HepG2 (cell line): Measurements from ENCODE around the gene DHRS4L2. TPM values are rescaled to one million over a fixed set of nuclear protein-coding genes. Genes with fewer than 3 reads are reported as not detected.
"Not testable (repeated sequence)": the region's sequence is repeated elsewhere in the genome, so short reads cannot be mapped to it uniquely, and the experiment has no call there.

Source experiments
- ATAC-seq: fragments of 200-7000 bp; cut with Tn5 transposase; 3 replicates; pipeline ENCODE4 v1.9.1; 2020; ENCODE audit warnings: mild to moderate bottlenecking, moderate library complexity
- Bru-seq: library from RNA; stranded (reverse); fragments of 400-500 nt; gene quantifications from one replicate; lab custom pipeline; 2021; lab: Mats Ljungman, UMichigan
- BruChase-seq, 2 experiments: library from RNA; stranded (reverse); fragments of 400-500 nt; gene quantifications; one replicate each; lab custom pipeline; 2021; lab: Mats Ljungman, UMichigan
- BruUV-seq: library from RNA; stranded (reverse); fragments of 400-500 nt; replicated peaks from 2 replicates; lab custom pipeline; 2021; lab: Mats Ljungman, UMichigan
- CTCF ChIA-PET: fragments of 300-600 bp; formaldehyde crosslinking; extraction: SDS; loops from one replicate; lab custom pipeline; 2021; ENCODE audit warnings: low total read pairs, inconsistent platforms, low intra/inter-chr PET ratio; lab: Yijun Ruan, JAX
- POLR2A ChIA-PET: fragments of 350-600 bp; sonication (Branson Sonifier 250); formaldehyde crosslinking; loops from one replicate; lab custom pipeline; 2020; ENCODE audit warnings: antibody characterized with exemption, inconsistent platforms; lab: Yijun Ruan, JAX
- DNase-seq: peaks from one replicate; pipeline ENCODE4 v3.0.0-alpha.2; 2015; ENCODE audit warnings: low spot score
- FAIRE-seq: peaks from 3 replicates; lab custom pipeline; 2011; peaks lifted over from hg19 to GRCh38; lab: Jason Lieb, UNC
- H2AFZ ChIP-seq: one replicate; pipeline ENCODE4 v1.6.1; 2011; ENCODE audit warnings: low read length, inconsistent platforms
- H3K27ac ChIP-seq: fragments of 300-600 bp; 3 replicates; pipeline ENCODE4 v1.8.0; 2011; ENCODE audit warnings: mixed run types, mild to moderate bottlenecking, mixed read lengths, low read length, inconsistent platforms; ENCODE audit not compliant: insufficient read depth; ENCODE audit errors: extremely low read length
- H3K27me3 ChIP-seq, 2 experiments: fragments of 200-600 bp in 1 of 2; 2 replicates in 1 of 2; 3 replicates in 1 of 2; pipeline versions ENCODE4 v1.6.0 to v1.8.0; 2011; ENCODE audit warnings: low read length in 2 of 2, mild to moderate bottlenecking in 2 of 2, moderate library complexity in 2 of 2, inconsistent platforms in 1 of 2; ENCODE audit not compliant: insufficient read depth in 2 of 2, control insufficient read depth in 1 of 2
- H3K36me3 ChIP-seq, 2 experiments: fragments of 200-600 bp in 1 of 2; replicated peaks in 1 of 2; 2 replicates in 1 of 2; 3 replicates in 1 of 2; pipeline versions ENCODE4 v1.5.1 to v1.8.0; 2011; ENCODE audit warnings: low read length in 2 of 2, inconsistent platforms in 1 of 2; ENCODE audit not compliant: insufficient read depth in 2 of 2, control insufficient read depth in 1 of 2
- H3K4me1 ChIP-seq: 2 replicates; pipeline ENCODE4 v1.5.1; 2012; ENCODE audit warnings: low read length, inconsistent platforms; ENCODE audit not compliant: insufficient read depth
- H3K4me2 ChIP-seq: 2 replicates; pipeline ENCODE4 v1.6.0; 2011; ENCODE audit warnings: low read depth, low read length, inconsistent platforms
- H3K4me3 ChIP-seq, 3 experiments: fragments of 200-600 bp in 1 of 3; sonication (generic), shearing (Covaris generic) in 1 of 3; replicated peaks in 1 of 3; 2 replicates each; pipeline ENCODE4 v1.5.1; 2011 to 2016; ENCODE audit warnings: low read length in 3 of 3, inconsistent platforms in 2 of 3, low read depth in 2 of 3, mild to moderate bottlenecking in 2 of 3, control low read depth in 1 of 3, mixed read lengths in 1 of 3; ENCODE audit not compliant: insufficient read depth in 1 of 3
- H3K79me2 ChIP-seq: one replicate; pipeline ENCODE4 v1.6.1; 2011; ENCODE audit warnings: low read length, inconsistent platforms; ENCODE audit not compliant: insufficient read depth
- H3K9ac ChIP-seq: 2 replicates; pipeline ENCODE4 v1.6.0; 2011; ENCODE audit warnings: mild to moderate bottlenecking, low read depth, low read length, inconsistent platforms; ENCODE audit not compliant: insufficient read depth
- H3K9me3 ChIP-seq: 2 replicates; pipeline ENCODE4 v1.5.1; 2012; ENCODE audit warnings: mild to moderate bottlenecking, low read length
- H4K20me1 ChIP-seq: 2 replicates; pipeline ENCODE4 v1.6.0; 2011; ENCODE audit warnings: inconsistent platforms, mild to moderate bottlenecking, low read length, moderate library complexity; ENCODE audit not compliant: insufficient read depth
- WGBS: methylation state at CpG from one replicate; pipeline ENCODE4 v1.1.6; 2017; ENCODE audit warnings: low lambda C conversion rate; 5-methylcytosine and 5-hydroxymethylcytosine counted together
- in situ Hi-C: cut with HindIII; loops from 2 replicates; pipeline ENCODE4 v1.10.0; 2017; ENCODE audit warnings: low pct_unique_long_range_greater_than_20kb; ENCODE audit not compliant: extremely low pct_ligation_motif_present
- intact Hi-C: fragments of 100-400 bp; cut with micrococcal nuclease; formaldehyde crosslinking; loops from one replicate; pipeline ENCODE4 v1.10.0; 2022; ENCODE audit not compliant: unreplicated experiment
- long read RNA-seq, 2 experiments: library from RNA in 1 of 2; library from polyadenylated mRNA in 1 of 2; stranded (forward) in 1 of 2; unstranded in 1 of 2; transcript quantifications; one replicate each; pipeline ENCODE4 v2.0.0, GENCODE V29; 2019 to 2022
- polyA minus RNA-seq, 3 experiments: library from RNA; depleted of rRNA, polyadenylated mRNA; stranded (reverse); fragments of >200 nt; gene quantifications; 2 replicates each; pipeline ENCODE4 v1.2.3, GENCODE V29; 2011; ENCODE audit warnings: low replicate concordance in 1 of 3
- polyA plus RNA-seq, 8 experiments: library from polyadenylated mRNA; depleted of rRNA in 3 of 8; stranded (reverse) in 7 of 8; unstranded in 1 of 8; fragments of >200 nt; fragmentation: Illumina TruSeq in 4 of 8; extraction: Trizol in 4 of 8; gene quantifications; 2 replicates each; pipeline versions ENCODE4 v1.2.1 to v1.2.3, GENCODE V29; 2011 to 2016; ENCODE audit warnings: low read depth in 4 of 8, missing spikeins in 1 of 8, mixed read lengths in 1 of 8; ENCODE audit not compliant: insufficient read depth in 1 of 8
- total RNA-seq, 5 experiments: library from RNA; depleted of rRNA; stranded (reverse); fragments of >200 nt; fragmentation: Illumina TruSeq; extraction: Trizol; gene quantifications; 2 replicates each; pipeline ENCODE4 v1.2.3, GENCODE V29; 2016; ENCODE audit warnings: low read depth in 1 of 5
- TF ChIP-seq, protein P1 (sequence below): sonication (generic); formaldehyde crosslinking; IDR thresholded peaks from 2 replicates; pipeline ENCODE4; 2020; ENCODE audit warnings: missing genetic modification reagents, mild to moderate bottlenecking, borderline replicate concordance
- TF ChIP-seq, protein P2 (sequence below): sonication (generic); formaldehyde crosslinking; IDR thresholded peaks from 2 replicates; pipeline ENCODE4 v1.5.1; 2020; ENCODE audit warnings: mild to moderate bottlenecking, missing genetic modification reagents, moderate library complexity
- TF ChIP-seq, protein P3 (sequence below): sonication (generic); formaldehyde crosslinking; conservative IDR thresholded peaks from 2 replicates; pipeline ENCODE4 v1.4.0; 2020; ENCODE audit warnings: missing genetic modification reagents
- TF ChIP-seq, protein P4 (sequence below): sonication (generic); formaldehyde crosslinking; IDR thresholded peaks from 2 replicates; pipeline ENCODE4 v1.5.1; 2020; ENCODE audit warnings: missing genetic modification reagents, mild to moderate bottlenecking, borderline replicate concordance

Gene DHRS4L2
- 38.2 and 40.0 TPM in 2 replicates for total RNA-seq (2016; rRNA removed; fragmentation: Illumina TruSeq; extraction: Trizol)
- total RNA-seq (2016; cell fraction: cytosol; rRNA removed; fragmentation: Illumina TruSeq; extraction: Trizol; ENCODE audit: low read depth) = 10.7 and 12.6 TPM in 2 replicates
- total RNA-seq (2016; cell fraction: insoluble cytoplasmic fraction; rRNA removed; fragmentation: Illumina TruSeq; extraction: Trizol) = 37.5 and 39.4 TPM in 2 replicates
- total RNA-seq (2016; cell fraction: membrane; rRNA removed; fragmentation: Illumina TruSeq; extraction: Trizol) = 19.6 and 20.4 TPM in 2 replicates
- total RNA-seq (2016; cell fraction: nucleus; rRNA removed; fragmentation: Illumina TruSeq; extraction: Trizol) = 18.4 and 18.8 TPM in 2 replicates
- 24.7 and 24.8 TPM in 2 replicates for polyA plus RNA-seq (2011; rRNA removed)
- 15.5 and 22.3 TPM in 2 replicates for polyA plus RNA-seq (2011; cell fraction: cytosol; rRNA removed)
- polyA plus RNA-seq (2011; cell fraction: nucleus; rRNA removed) = 19.3 and 24.1 TPM in 2 replicates
- polyA plus RNA-seq (2012) = 25.5 and 32.5 TPM in 2 replicates
- polyA plus RNA-seq (2016; cell fraction: cytosol; fragmentation: Illumina TruSeq; extraction: Trizol; ENCODE audit: low read depth) = 12.3 and 12.4 TPM in 2 replicates
- polyA plus RNA-seq (2016; cell fraction: insoluble cytoplasmic fraction; fragmentation: Illumina TruSeq; extraction: Trizol; ENCODE audit: low read depth) = 50.1 and 54.3 TPM in 2 replicates
- 19.3 and 20.8 TPM in 2 replicates for polyA plus RNA-seq (2016; cell fraction: membrane; fragmentation: Illumina TruSeq; extraction: Trizol; ENCODE audit: low read depth)
- 39.6 and 44.6 TPM in 2 replicates for polyA plus RNA-seq (2016; cell fraction: nucleus; fragmentation: Illumina TruSeq; extraction: Trizol; ENCODE audit: insufficient read depth, low read depth)
- polyA minus RNA-seq (2011; rRNA and poly(A)+ RNA removed; ENCODE audit: low replicate concordance) = 7.3 and 27.3 TPM in 2 replicates
- 10.4 and 11.1 TPM in 2 replicates for polyA minus RNA-seq (2011; cell fraction: cytosol; rRNA and poly(A)+ RNA removed)
- polyA minus RNA-seq (2011; cell fraction: nucleus; rRNA and poly(A)+ RNA removed) = 10.9 and 11.7 TPM in 2 replicates
- percentile 64 among the genes with signal in this experiment for Bru-seq, nascent RNA
- BruChase-seq, experiment 1, labeled RNA remaining after a 6-hour chase = percentile 74 among the genes with signal in this experiment
- BruChase-seq, experiment 2, labeled RNA remaining after a 2-hour chase = percentile 68 among the genes with signal in this experiment
- long read RNA-seq, experiment 1, transcript DHRS4L2-202 (5 exons, 1,117 nt) = major isoform, 10 of 41 reads
- long read RNA-seq, experiment 1, partial matches to known transcripts = 15 of 41 reads
- long read RNA-seq, experiment 1, other reads (novel, unspliced or antisense) = 12 of 41 reads
- long read RNA-seq, experiment 2, transcript DHRS4L2-201 (8 exons, 1,370 nt) = minor isoform, 5 of 79 reads
- long read RNA-seq, experiment 2, transcript DHRS4L2-202 (5 exons, 1,117 nt) = major isoform, 7 of 79 reads
- long read RNA-seq, experiment 2, partial matches to known transcripts = 23 of 79 reads
- long read RNA-seq, experiment 2, other reads (novel, unspliced or antisense) = 44 of 79 reads

DNA sequence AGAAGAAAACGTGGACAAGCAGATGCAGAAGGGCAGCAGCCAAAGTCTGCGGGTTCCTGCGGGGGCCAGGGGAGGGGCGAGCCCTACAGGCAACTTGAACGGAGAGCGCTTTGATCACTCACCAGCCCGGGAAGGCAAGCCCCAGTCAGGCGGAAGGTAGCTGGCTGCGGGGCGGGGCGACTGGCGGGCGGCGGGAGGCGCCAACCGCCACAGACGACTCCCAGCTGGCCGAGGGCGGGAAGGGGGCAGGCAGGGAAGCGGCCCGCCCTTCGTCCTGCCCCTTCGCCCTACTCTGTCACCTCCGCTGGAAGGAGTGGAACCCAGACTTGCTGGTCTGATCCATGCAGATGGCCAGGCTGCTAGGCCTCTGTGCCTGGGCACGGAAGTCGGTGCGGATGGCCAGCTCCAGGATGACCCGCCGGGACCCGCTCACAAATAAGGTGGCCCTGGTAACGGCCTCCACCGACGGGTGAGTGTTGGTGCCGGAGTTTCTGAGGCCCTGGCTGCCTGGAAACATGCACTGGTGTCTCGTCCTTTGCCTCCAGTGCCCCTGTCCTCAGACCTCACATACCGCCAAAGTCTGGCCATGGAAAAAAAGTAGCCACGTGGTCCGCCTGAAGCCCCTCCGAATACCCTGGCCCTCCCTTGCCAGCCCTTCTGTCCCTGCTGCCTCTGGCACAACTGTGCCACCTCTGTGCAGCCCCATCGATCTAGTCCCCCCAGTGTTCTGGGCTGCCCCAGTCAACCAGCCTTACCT is at the start of gene DHRS4L2:
DHRS4L2 (plus strand) TSS at position 323 of the 757 bp plus-strand sequence; CDS start at position 342, 19 bp downstream.
- H4K20me1 ChIP-seq, H2AFZ ChIP-seq, H3K79me2 ChIP-seq, H3K36me3 ChIP-seq, H3K9me3 ChIP-seq, CTCF ChIA-PET, H3K27me3 ChIP-seq, FAIRE-seq: not testable (repeated sequence)
- POLR2A ChIA-PET = interaction anchor here (0.5 to 3.8 kb wide), 10 partner anchors 63 to 682 kb away, joined by 3 to 21 read pairs (median 4); partner anchors contain the start of genes BCL2L2, CARMIL3, DCAF11 and EMC9
- in situ Hi-C loops (loop anchor here (10.0 kb wide), 1 partner anchor 46 kb away; no protein-coding TSS in a partner anchor), intact Hi-C loops (loop anchor here (1.0 kb wide), 1 partner anchor 26 kb away; no protein-coding TSS in a partner anchor)
- Histone ChIP-seq H3K4me2 (peak within 1 kb of the TSS; percentile 84), H3K9ac (peak within 1 kb of the TSS; percentile 69), H3K27ac (peak within 1 kb of the TSS; percentile 43), H3K4me1 (peaks cover 63% of the 10 kb centered on the region), H3K4me3 (peak within 1 kb of the TSS; percentile 52 to 75 (median 61))
- WGBS = 42% methylated on average over 40 of the region's 40 CpGs
- peak; percentile 89 for DNase-seq
- TSS peak; percentile 25 for BruUV-seq
- peak; percentile 93 for ATAC-seq
- TF ChIP-seq, protein P1, sequence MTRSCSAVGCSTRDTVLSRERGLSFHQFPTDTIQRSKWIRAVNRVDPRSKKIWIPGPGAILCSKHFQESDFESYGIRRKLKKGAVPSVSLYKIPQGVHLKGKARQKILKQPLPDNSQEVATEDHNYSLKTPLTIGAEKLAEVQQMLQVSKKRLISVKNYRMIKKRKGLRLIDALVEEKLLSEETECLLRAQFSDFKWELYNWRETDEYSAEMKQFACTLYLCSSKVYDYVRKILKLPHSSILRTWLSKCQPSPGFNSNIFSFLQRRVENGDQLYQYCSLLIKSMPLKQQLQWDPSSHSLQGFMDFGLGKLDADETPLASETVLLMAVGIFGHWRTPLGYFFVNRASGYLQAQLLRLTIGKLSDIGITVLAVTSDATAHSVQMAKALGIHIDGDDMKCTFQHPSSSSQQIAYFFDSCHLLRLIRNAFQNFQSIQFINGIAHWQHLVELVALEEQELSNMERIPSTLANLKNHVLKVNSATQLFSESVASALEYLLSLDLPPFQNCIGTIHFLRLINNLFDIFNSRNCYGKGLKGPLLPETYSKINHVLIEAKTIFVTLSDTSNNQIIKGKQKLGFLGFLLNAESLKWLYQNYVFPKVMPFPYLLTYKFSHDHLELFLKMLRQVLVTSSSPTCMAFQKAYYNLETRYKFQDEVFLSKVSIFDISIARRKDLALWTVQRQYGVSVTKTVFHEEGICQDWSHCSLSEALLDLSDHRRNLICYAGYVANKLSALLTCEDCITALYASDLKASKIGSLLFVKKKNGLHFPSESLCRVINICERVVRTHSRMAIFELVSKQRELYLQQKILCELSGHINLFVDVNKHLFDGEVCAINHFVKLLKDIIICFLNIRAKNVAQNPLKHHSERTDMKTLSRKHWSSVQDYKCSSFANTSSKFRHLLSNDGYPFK = peak; percentile 88; the same call in 1 of the 2 replicates
- TF ChIP-seq, protein P2, sequence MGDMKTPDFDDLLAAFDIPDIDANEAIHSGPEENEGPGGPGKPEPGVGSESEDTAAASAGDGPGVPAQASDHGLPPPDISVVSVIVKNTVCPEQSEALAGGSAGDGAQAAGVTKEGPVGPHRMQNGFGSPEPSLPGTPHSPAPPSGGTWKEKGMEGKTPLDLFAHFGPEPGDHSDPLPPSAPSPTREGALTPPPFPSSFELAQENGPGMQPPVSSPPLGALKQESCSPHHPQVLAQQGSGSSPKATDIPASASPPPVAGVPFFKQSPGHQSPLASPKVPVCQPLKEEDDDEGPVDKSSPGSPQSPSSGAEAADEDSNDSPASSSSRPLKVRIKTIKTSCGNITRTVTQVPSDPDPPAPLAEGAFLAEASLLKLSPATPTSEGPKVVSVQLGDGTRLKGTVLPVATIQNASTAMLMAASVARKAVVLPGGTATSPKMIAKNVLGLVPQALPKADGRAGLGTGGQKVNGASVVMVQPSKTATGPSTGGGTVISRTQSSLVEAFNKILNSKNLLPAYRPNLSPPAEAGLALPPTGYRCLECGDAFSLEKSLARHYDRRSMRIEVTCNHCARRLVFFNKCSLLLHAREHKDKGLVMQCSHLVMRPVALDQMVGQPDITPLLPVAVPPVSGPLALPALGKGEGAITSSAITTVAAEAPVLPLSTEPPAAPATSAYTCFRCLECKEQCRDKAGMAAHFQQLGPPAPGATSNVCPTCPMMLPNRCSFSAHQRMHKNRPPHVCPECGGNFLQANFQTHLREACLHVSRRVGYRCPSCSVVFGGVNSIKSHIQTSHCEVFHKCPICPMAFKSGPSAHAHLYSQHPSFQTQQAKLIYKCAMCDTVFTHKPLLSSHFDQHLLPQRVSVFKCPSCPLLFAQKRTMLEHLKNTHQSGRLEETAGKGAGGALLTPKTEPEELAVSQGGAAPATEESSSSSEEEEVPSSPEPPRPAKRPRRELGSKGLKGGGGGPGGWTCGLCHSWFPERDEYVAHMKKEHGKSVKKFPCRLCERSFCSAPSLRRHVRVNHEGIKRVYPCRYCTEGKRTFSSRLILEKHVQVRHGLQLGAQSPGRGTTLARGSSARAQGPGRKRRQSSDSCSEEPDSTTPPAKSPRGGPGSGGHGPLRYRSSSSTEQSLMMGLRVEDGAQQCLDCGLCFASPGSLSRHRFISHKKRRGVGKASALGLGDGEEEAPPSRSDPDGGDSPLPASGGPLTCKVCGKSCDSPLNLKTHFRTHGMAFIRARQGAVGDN = peak; percentile 99
- TF ChIP-seq, protein P3, sequence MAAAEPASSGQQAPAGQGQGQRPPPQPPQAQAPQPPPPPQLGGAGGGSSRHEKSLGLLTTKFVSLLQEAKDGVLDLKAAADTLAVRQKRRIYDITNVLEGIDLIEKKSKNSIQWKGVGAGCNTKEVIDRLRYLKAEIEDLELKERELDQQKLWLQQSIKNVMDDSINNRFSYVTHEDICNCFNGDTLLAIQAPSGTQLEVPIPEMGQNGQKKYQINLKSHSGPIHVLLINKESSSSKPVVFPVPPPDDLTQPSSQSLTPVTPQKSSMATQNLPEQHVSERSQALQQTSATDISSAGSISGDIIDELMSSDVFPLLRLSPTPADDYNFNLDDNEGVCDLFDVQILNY (CRISPR knock-in tag) = peak; percentile 94
- TF ChIP-seq, protein P4, sequence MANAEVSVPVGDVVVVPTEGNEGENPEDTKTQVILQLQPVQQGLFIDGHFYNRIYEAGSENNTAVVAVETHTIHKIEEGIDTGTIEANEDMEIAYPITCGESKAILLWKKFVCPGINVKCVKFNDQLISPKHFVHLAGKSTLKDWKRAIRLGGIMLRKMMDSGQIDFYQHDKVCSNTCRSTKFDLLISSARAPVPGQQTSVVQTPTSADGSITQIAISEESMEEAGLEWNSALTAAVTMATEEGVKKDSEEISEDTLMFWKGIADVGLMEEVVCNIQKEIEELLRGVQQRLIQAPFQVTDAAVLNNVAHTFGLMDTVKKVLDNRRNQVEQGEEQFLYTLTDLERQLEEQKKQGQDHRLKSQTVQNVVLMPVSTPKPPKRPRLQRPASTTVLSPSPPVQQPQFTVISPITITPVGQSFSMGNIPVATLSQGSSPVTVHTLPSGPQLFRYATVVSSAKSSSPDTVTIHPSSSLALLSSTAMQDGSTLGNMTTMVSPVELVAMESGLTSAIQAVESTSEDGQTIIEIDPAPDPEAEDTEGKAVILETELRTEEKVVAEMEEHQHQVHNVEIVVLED (CRISPR knock-in tag) = peak; percentile 79
